ENCODE data around the gene MCTP1. TPM values are rescaled to one million over a fixed set of nuclear protein-coding genes. Genes with fewer than 3 reads are reported as not detected.

MCTP1 gene
- total RNA-seq, 1 experiment from 2014 or later: 5.6 TPM

DNA sequence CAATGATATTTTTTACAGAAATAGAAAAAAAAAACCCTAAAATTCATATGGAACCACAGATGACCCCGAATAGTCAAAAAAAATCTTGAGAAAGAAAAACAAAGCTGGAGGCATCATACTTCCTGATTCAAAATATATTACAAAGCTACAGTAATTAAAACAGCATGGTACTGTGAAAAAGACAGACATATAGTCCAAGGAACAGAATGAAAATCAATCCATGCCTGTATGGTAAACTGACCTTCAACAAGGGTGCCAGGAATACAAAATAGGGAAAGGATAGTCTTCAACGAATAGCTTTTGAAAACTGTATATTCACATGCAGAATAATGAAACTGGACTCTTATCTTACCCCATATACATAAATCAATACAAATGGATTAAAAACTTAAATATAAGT, 307.5 kb downstream of the MCTP1 start:
- CTCF ChIA-PET: no interaction called here
- POLR2A ChIA-PET: no interaction called here
- H3K36me3 Mint-ChIP-seq: peaks cover 10% of the 10 kb centered on the region
- peaks cover 30% of the 10 kb centered on the region for H3K9me3 Mint-ChIP-seq
- ATAC-seq (no peak), DNase-seq (ENCODE audit: low spot score) (no peak)
- TF ChIP-seq RELA (CRISPR knock-in tag; IDR thresholded peaks at IDR 0.05; ENCODE audit: borderline replicate concordance) (no peak), ZMAT4 (CRISPR knock-in tag; IDR thresholded peaks at IDR 0.05) (no peak), ZSCAN18 (CRISPR knock-in tag; IDR thresholded peaks at IDR 0.05) (no peak), SOX15 (CRISPR knock-in tag; IDR thresholded peaks at IDR 0.05) (no peak), ZNF263 (CRISPR knock-in tag; IDR thresholded peaks at IDR 0.05; ENCODE audit: low read depth) (no peak), NR1H2 (CRISPR knock-in tag; IDR thresholded peaks at IDR 0.05) (no peak), ZNF396 (CRISPR knock-in tag; IDR thresholded peaks at IDR 0.05; ENCODE audit: borderline replicate concordance) (no peak), JUN (CRISPR knock-in tag; IDR thresholded peaks at IDR 0.05) (no peak), EMX1 (CRISPR knock-in tag; IDR thresholded peaks at IDR 0.05) (no peak), ZNF138 (CRISPR knock-in tag; conservative IDR thresholded peaks at IDR 0.05) (no peak), ERG (CRISPR knock-in tag; IDR thresholded peaks at IDR 0.05) (no peak), ZNF219 (CRISPR knock-in tag; IDR thresholded peaks at IDR 0.05; ENCODE audit: borderline replicate concordance) (no peak), ZNF532 (CRISPR knock-in tag; IDR thresholded peaks at IDR 0.05; ENCODE audit: borderline replicate concordance) (no peak), ATF3 (CRISPR knock-in tag; conservative IDR thresholded peaks at IDR 0.05) (no peak), MAX (CRISPR knock-in tag; IDR thresholded peaks at IDR 0.05) (no peak), E2F4 (CRISPR knock-in tag; IDR thresholded peaks at IDR 0.05; ENCODE audit: borderline replicate concordance, low read depth) (no peak), ZNF423 (CRISPR knock-in tag; IDR thresholded peaks at IDR 0.05) (no peak), ZNF281 (CRISPR knock-in tag; IDR thresholded peaks at IDR 0.05) (no peak)
- TF ChIP-seq, protein P1, sequence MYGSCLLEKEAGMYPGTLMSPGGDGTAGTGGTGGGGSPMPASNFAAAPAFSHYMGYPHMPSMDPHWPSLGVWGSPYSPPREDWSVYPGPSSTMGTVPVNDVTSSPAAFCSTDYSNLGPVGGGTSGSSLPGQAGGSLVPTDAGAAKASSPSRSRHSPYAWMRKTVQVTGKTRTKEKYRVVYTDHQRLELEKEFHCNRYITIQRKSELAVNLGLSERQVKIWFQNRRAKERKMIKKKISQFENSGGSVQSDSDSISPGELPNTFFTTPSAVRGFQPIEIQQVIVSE (CRISPR knock-in tag; IDR thresholded peaks at IDR 0.05; ENCODE audit: borderline replicate concordance): no peak
- TF ChIP-seq, protein P2, sequence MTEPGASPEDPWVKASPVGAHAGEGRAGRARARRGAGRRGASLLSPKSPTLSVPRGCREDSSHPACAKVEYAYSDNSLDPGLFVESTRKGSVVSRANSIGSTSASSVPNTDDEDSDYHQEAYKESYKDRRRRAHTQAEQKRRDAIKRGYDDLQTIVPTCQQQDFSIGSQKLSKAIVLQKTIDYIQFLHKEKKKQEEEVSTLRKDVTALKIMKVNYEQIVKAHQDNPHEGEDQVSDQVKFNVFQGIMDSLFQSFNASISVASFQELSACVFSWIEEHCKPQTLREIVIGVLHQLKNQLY (CRISPR knock-in tag; IDR thresholded peaks at IDR 0.05): no peak
- no peaks in the 10 kb centered on the region for H3K27me3 Mint-ChIP-seq (ENCODE audit: low read depth)
- no peak overlapping the region for H3K4me3 Mint-ChIP-seq
- no peaks in the 10 kb centered on the region for H3K4me1 Mint-ChIP-seq
- H3K27ac Mint-ChIP-seq: no peak overlapping the region

Measured in WTC11 (cell line).